IMR-90 (cell line): ENCODE results near the gene TCOF1. TPM values are rescaled to one million over a fixed set of nuclear protein-coding genes. Genes with fewer than 3 reads are reported as not detected.

Experiments used
- ATAC-seq: fragments of 200-7000 bp; cut with Tn5 transposase; 2 replicates; pipeline ENCODE4 v1.9.1; 2020; ENCODE audit warnings: low read depth, mild to moderate bottlenecking, moderate library complexity
- BruUV-seq: library from RNA; stranded (reverse); fragments of 400-500 nt; replicated peaks from 2 replicates; lab custom pipeline; 2021; lab: Mats Ljungman, UMichigan
- CTCF ChIA-PET: fragments of 300-600 bp; formaldehyde crosslinking; extraction: SDS; loops from one replicate; lab custom pipeline; 2021; ENCODE audit warnings: antibody characterized with exemption; lab: Yijun Ruan, JAX
- POLR2A ChIA-PET: fragments of 300-600 bp; sonication (Branson Sonifier 250); formaldehyde crosslinking; loops from one replicate; lab custom pipeline; 2022; ENCODE audit warnings: antibody characterized with exemption; ENCODE audit not compliant: unreplicated experiment; lab: Charles Lee
- DNase-seq: peaks from one replicate; pipeline ENCODE4 v3.0.0; 2013
- H2AFZ ChIP-seq: replicated peaks from 2 replicates; pipeline ENCODE3; 2013; ENCODE audit warnings: low read length, mild to moderate bottlenecking; ENCODE audit not compliant: poor library complexity
- H2AK5ac ChIP-seq: 2 replicates; pipeline ENCODE4 v1.6.1; 2013; ENCODE audit warnings: low read depth, low read length, inconsistent platforms
- H2AK9ac ChIP-seq: replicated peaks from 2 replicates; pipeline ENCODE3; 2013; ENCODE audit warnings: mild to moderate bottlenecking, low read depth, low read length, moderate library complexity; ENCODE audit not compliant: poor library complexity
- H2BK120ac ChIP-seq: 2 replicates; pipeline ENCODE4 v1.6.1; 2013; ENCODE audit warnings: low read depth, low read length, inconsistent platforms
- H2BK15ac ChIP-seq: 3 replicates; pipeline ENCODE4 v1.6.1; 2013; ENCODE audit warnings: low read depth, low read length, inconsistent platforms
- H2BK20ac ChIP-seq: 2 replicates; pipeline ENCODE4 v1.6.1; 2013; ENCODE audit warnings: low read depth, mild to moderate bottlenecking, inconsistent platforms, low read length, moderate library complexity
- H2BK5ac ChIP-seq: 2 replicates; pipeline ENCODE4 v1.6.1; 2013; ENCODE audit warnings: mild to moderate bottlenecking, low read depth, low read length, inconsistent platforms; ENCODE audit not compliant: poor library complexity, severe bottlenecking
- H3K14ac ChIP-seq: replicated peaks from 2 replicates; pipeline ENCODE4 v1.6.1; 2013; ENCODE audit warnings: low read depth, low read length, inconsistent platforms
- H3K18ac ChIP-seq: 2 replicates; pipeline ENCODE4 v1.6.1; 2013; ENCODE audit warnings: low read depth, low read length, control low read depth
- H3K23ac ChIP-seq: 2 replicates; pipeline ENCODE4 v1.6.1; 2013; ENCODE audit warnings: low read depth, low read length, inconsistent platforms
- H3K27ac ChIP-seq: 2 replicates; pipeline ENCODE4 v1.5.1; 2013; ENCODE audit warnings: mild to moderate bottlenecking, control low read depth, low read length; ENCODE audit not compliant: insufficient read depth
- H3K27me3 ChIP-seq: 2 replicates; pipeline ENCODE4 v1.6.1; 2013; ENCODE audit warnings: low read length; ENCODE audit not compliant: control insufficient read depth, insufficient read depth
- H3K36me3 ChIP-seq: 2 replicates; pipeline ENCODE4 v1.6.1; 2013; ENCODE audit warnings: low read length, mixed read lengths; ENCODE audit not compliant: control insufficient read depth, insufficient read depth
- H3K4ac ChIP-seq: 2 replicates; pipeline ENCODE4 v1.6.1; 2013; ENCODE audit warnings: low read depth, low read length, inconsistent platforms
- H3K4me1 ChIP-seq: 2 replicates; pipeline ENCODE4 v1.6.1; 2013; ENCODE audit warnings: low read length, mixed read lengths; ENCODE audit not compliant: control insufficient read depth, insufficient read depth
- H3K4me2 ChIP-seq: 2 replicates; pipeline ENCODE4 v1.6.1; 2013; ENCODE audit warnings: low read depth, mild to moderate bottlenecking, control low read depth, low read length, moderate library complexity
- H3K4me3 ChIP-seq: 2 replicates; pipeline ENCODE4 v1.5.1; 2013; ENCODE audit warnings: low read depth, mild to moderate bottlenecking, control low read depth, low read length, moderate library complexity; ENCODE audit not compliant: insufficient read depth
- H3K56ac ChIP-seq: 2 replicates; pipeline ENCODE4 v1.6.1; 2013; ENCODE audit warnings: low read length, inconsistent platforms; ENCODE audit not compliant: insufficient read depth; ENCODE audit errors: extremely low read depth
- H3K79me1 ChIP-seq, 2 experiments: 2 replicates each; pipeline ENCODE4 v1.6.1; 2013; ENCODE audit warnings: low read length in 2 of 2, inconsistent platforms in 1 of 2, low read depth in 1 of 2
- H3K9ac ChIP-seq: 2 replicates; pipeline ENCODE4 v1.6.1; 2013; ENCODE audit warnings: low read depth, low read length, control low read depth
- H3K9me1 ChIP-seq: 2 replicates; pipeline ENCODE4 v1.6.1; 2013; ENCODE audit warnings: low read length, inconsistent platforms; ENCODE audit not compliant: insufficient read depth
- H3K9me3 ChIP-seq: 2 replicates; pipeline ENCODE4 v1.6.1; 2013; ENCODE audit warnings: low read length; ENCODE audit not compliant: control insufficient read depth, insufficient read depth
- H4K20me1 ChIP-seq: 2 replicates; pipeline ENCODE4 v1.6.1; 2013; ENCODE audit warnings: low read length, inconsistent platforms; ENCODE audit not compliant: insufficient read depth
- H4K5ac ChIP-seq: 2 replicates; pipeline ENCODE4 v1.6.1; 2013; ENCODE audit warnings: mild to moderate bottlenecking, low read depth, low read length, control low read depth
- H4K8ac ChIP-seq, 2 experiments: 2 replicates each; pipeline ENCODE4 v1.6.1; 2013; ENCODE audit warnings: low read depth in 2 of 2, low read length in 2 of 2, control low read depth in 1 of 2, inconsistent platforms in 1 of 2
- H4K91ac ChIP-seq: 2 replicates; pipeline ENCODE4 v1.6.1; 2013; ENCODE audit warnings: low read depth, low read length, inconsistent platforms; ENCODE audit not compliant: insufficient read depth
- BHLHE40 ChIP-seq: fragments of 150-350 bp; IDR thresholded peaks from 2 replicates; pipeline ENCODE4 v1.6.1; 2016; ENCODE audit warnings: mild to moderate bottlenecking, low read depth, low read length
- CHD1 ChIP-seq: IDR thresholded peaks from 2 replicates; pipeline ENCODE4 v1.6.1; 2012; ENCODE audit warnings: low read depth, low read length, improper control_type of control experiment
- ELK1 ChIP-seq: fragments of 150-350 bp; IDR thresholded peaks from 2 replicates; pipeline ENCODE4 v1.6.1; 2016; ENCODE audit warnings: low read depth, mild to moderate bottlenecking, low read length, moderate library complexity, borderline replicate concordance
- MAFK ChIP-seq: IDR thresholded peaks from 2 replicates; pipeline ENCODE4 v1.6.1; 2012; ENCODE audit warnings: low read depth, low read length, improper control_type of control experiment
- MAZ ChIP-seq: IDR thresholded peaks from 2 replicates; pipeline ENCODE4 v1.6.1; 2012; ENCODE audit warnings: low read depth, mild to moderate bottlenecking, low read length, improper control_type of control experiment, moderate library complexity, borderline replicate concordance
- NFE2L2 ChIP-seq: fragments of 150-350 bp; IDR thresholded peaks from 2 replicates; pipeline ENCODE4 v1.6.1; 2016; ENCODE audit warnings: low read depth, mild to moderate bottlenecking, low read length
- POLR2A ChIP-seq: IDR thresholded peaks from 2 replicates; pipeline ENCODE4 v1.6.1; 2012; ENCODE audit warnings: mild to moderate bottlenecking, low read depth, low read length
- RAD21 ChIP-seq: IDR thresholded peaks from 2 replicates; pipeline ENCODE4 v1.6.1; 2012; ENCODE audit warnings: low read length, improper control_type of control experiment
- RCOR1 ChIP-seq: IDR thresholded peaks from 2 replicates; pipeline ENCODE4 v1.6.1; 2012; ENCODE audit warnings: mild to moderate bottlenecking, low read length, improper control_type of control experiment; ENCODE audit not compliant: insufficient replicate concordance
- RFX5 ChIP-seq: IDR thresholded peaks from 2 replicates; pipeline ENCODE4 v1.8.0; 2012; ENCODE audit warnings: low read depth, mild to moderate bottlenecking, low read length, moderate library complexity
- SMC3 ChIP-seq: fragments of 150-350 bp; IDR thresholded peaks from 2 replicates; pipeline ENCODE4 v1.6.1; 2016; ENCODE audit warnings: low read depth, mild to moderate bottlenecking, antibody characterized with exemption, low read length, moderate library complexity
- WGBS, 2 experiments: methylation state at CpG; one replicate each; pipeline versions ENCODE4 v1.1.5 to v1.1.7; 2013; ENCODE audit warnings: missing lambda C conversion rate in 2 of 2; ENCODE audit not compliant: insufficient read length in 1 of 2; ENCODE audit errors: extremely low coverage in 2 of 2; 5-methylcytosine and 5-hydroxymethylcytosine counted together
- dilution Hi-C: fragments of 300-500 bp; cut with HindIII; formaldehyde crosslinking; loops from one replicate; pipeline ENCODE4 v1.14.3; 2018; ENCODE audit warnings: low sequenced_read_pairs; ENCODE audit not compliant: unreplicated experiment
- in situ Hi-C: fragments of 300-500 bp; cut with MboI; formaldehyde crosslinking; loops from 3 replicates; pipeline ENCODE4 v1.14.3; 2019; ENCODE audit warnings: low sequenced_read_pairs, inconsistent platforms, mixed read lengths
- intact Hi-C: fragments of 100-400 bp; cut with micrococcal nuclease; formaldehyde crosslinking; loops from 2 replicates; pipeline ENCODE4 v1.10.0; 2022
- polyA plus RNA-seq, 3 experiments: library from polyadenylated mRNA; depleted of rRNA; stranded (reverse); fragments of >200 nt; gene quantifications; 2 replicates each; pipeline ENCODE4 v1.2.3, GENCODE V29; 2012; ENCODE audit warnings: low replicate concordance in 1 of 3
- total RNA-seq: library from RNA; depleted of rRNA; stranded (reverse); fragments of >200 nt; gene quantifications from 2 replicates; pipeline ENCODE4 v1.2.3, GENCODE V29; 2012
- TF ChIP-seq, protein P1 (sequence below): fragments of 150-350 bp; IDR thresholded peaks from 2 replicates; pipeline ENCODE4 v1.6.1; 2017; ENCODE audit warnings: mild to moderate bottlenecking, antibody characterized with exemption, low read length, low read depth
- TF ChIP-seq, protein P2 (sequence below): conservative IDR thresholded peaks from 2 replicates; pipeline ENCODE4 v1.5.1; 2012; ENCODE audit warnings: mild to moderate bottlenecking, low read depth, low read length, improper control_type of control experiment

Gene TCOF1
- total and polyA plus RNA-seq, 2 of the 4 experiments (the other 2 are of a cell fraction): 18.2 to 19.7 TPM

DNA sequence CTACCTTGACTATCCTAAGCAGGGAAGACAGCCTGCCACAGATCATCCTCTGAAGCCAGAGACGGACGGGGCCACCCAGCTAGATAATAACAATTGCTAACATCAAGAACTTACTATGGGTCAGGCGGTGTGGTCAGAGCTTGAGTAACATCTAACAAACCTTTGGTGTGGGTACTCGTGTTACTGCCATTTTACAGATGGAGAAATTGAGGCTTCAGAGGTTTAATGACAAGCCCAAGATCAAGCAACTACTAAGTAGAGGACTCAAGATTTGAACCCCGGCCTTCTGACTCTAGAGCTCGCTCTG is 38.1 kb upstream of the TCOF1 start:
- POLR2A ChIA-PET: no interaction called here
- peak overlapping the region; percentile 99 for H3K4ac ChIP-seq
- H2BK5ac ChIP-seq: peak overlapping the region; percentile 97
- peak overlapping the region; percentile 78 to 94; a peak in 3 of 4 replicates for H4K8ac ChIP-seq
- no peaks in the 10 kb centered on the region for H3K36me3 ChIP-seq
- H3K23ac ChIP-seq: peak overlapping the region; percentile 83; the same call in 1 of the 2 replicates
- H3K27ac ChIP-seq: peak overlapping the region; percentile 84
- no peak overlapping the region for H3K56ac ChIP-seq
- CTCF ChIA-PET: interaction anchor here (0.6 to 1.3 kb wide), 6 partner anchors 9 to 1239 kb away, joined by 3 to 6 read pairs (median 3); no protein-coding TSS in a partner anchor
- dilution Hi-C loops (no loop called here), in situ Hi-C loops (no loop called here), intact Hi-C loops (no loop called here)
- no TSS peak for BruUV-seq
- H2BK20ac ChIP-seq: peak overlapping the region; percentile 88
- peak overlapping the region; percentile 81 for H3K18ac ChIP-seq
- peak overlapping the region; percentile 97; the same call in 1 of the 3 replicates for H2BK15ac ChIP-seq
- no peak for ATAC-seq
- peak overlapping the region; percentile 91; the same call in 1 of the 2 replicates for H4K91ac ChIP-seq
- whole genome bisulfite sequencing, 2 experiments: no CpG with 5 or more reads among the region's 6 CpGs
- H3K14ac ChIP-seq: peak overlapping the region; percentile 95
- TF ChIP-seq, protein P1, sequence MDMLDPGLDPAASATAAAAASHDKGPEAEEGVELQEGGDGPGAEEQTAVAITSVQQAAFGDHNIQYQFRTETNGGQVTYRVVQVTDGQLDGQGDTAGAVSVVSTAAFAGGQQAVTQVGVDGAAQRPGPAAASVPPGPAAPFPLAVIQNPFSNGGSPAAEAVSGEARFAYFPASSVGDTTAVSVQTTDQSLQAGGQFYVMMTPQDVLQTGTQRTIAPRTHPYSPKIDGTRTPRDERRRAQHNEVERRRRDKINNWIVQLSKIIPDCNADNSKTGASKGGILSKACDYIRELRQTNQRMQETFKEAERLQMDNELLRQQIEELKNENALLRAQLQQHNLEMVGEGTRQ: no peak
- no peak for TF ChIP-seq RAD21
- no peak for TF ChIP-seq BHLHE40
- no peak for TF ChIP-seq RCOR1
- TF ChIP-seq CHD1: no peak
- no peak for TF ChIP-seq ELK1
- TF ChIP-seq SMC3: no peak
- TF ChIP-seq RFX5: no peak
- TF ChIP-seq NFE2L2: no peak
- TF ChIP-seq MAZ: no peak
- TF ChIP-seq, protein P2, sequence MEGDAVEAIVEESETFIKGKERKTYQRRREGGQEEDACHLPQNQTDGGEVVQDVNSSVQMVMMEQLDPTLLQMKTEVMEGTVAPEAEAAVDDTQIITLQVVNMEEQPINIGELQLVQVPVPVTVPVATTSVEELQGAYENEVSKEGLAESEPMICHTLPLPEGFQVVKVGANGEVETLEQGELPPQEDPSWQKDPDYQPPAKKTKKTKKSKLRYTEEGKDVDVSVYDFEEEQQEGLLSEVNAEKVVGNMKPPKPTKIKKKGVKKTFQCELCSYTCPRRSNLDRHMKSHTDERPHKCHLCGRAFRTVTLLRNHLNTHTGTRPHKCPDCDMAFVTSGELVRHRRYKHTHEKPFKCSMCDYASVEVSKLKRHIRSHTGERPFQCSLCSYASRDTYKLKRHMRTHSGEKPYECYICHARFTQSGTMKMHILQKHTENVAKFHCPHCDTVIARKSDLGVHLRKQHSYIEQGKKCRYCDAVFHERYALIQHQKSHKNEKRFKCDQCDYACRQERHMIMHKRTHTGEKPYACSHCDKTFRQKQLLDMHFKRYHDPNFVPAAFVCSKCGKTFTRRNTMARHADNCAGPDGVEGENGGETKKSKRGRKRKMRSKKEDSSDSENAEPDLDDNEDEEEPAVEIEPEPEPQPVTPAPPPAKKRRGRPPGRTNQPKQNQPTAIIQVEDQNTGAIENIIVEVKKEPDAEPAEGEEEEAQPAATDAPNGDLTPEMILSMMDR: no peak
- no peak for TF ChIP-seq MAFK
- no peak for TF ChIP-seq POLR2A
- peaks cover 5% of the 10 kb centered on the region; the same call in 1 of the 2 replicates for H4K20me1 ChIP-seq
- H3K79me1 ChIP-seq: peaks cover 0 to 8% of the 10 kb centered on the region in 2 experiments; a peak in 2 of 4 replicates
- no peaks in the 10 kb centered on the region for H3K9me3 ChIP-seq
- DNase-seq: no peak
- H4K5ac ChIP-seq: peak overlapping the region; percentile 51
- peak overlapping the region; percentile 60 for H2AFZ ChIP-seq
- H2BK120ac ChIP-seq: peak overlapping the region; percentile 97; the same call in 1 of the 2 replicates
- H3K27me3 ChIP-seq: no peaks in the 10 kb centered on the region
- peak overlapping the region; percentile 77 for H2AK9ac ChIP-seq
- peak overlapping the region; percentile 99 for H2AK5ac ChIP-seq
- no peak overlapping the region for H3K4me3 ChIP-seq
- H3K9me1 ChIP-seq: peaks cover 38% of the 10 kb centered on the region
- peaks cover 31% of the 10 kb centered on the region for H3K4me1 ChIP-seq
- H3K4me2 ChIP-seq: no peak overlapping the region
- no peak overlapping the region for H3K9ac ChIP-seq
